Adipose tissue (tissue), 3 donors: ENCODE measurements around the gene DOCK4. TPM values are rescaled to one million over a fixed set of nuclear protein-coding genes. Genes with fewer than 3 reads are reported as not detected.
"Not testable (repeated sequence)": the region's sequence is repeated elsewhere in the genome, so short reads cannot be mapped to it uniquely, and the experiment has no call there.

ENCODE experiments used
- H3K27ac ChIP-seq: one replicate; pipeline ENCODE4 v1.5.1; 2013; ENCODE audit warnings: low read depth, low read length
- WGBS, 3 donors: extraction: QIAGEN DNeasy Blood & Tissue Kit; methylation state at CpG; one replicate each; pipeline ENCODE4 v1.1.7; 2013; 5-methylcytosine and 5-hydroxymethylcytosine counted together
- polyA plus RNA-seq, 3 donors: library from polyadenylated mRNA; stranded (reverse); fragments of 200-250 nt; gene quantifications; one replicate each; pipeline ENCODE4 v1.2.3, GENCODE V29; 2013
- donor health status: healthy with polysubstance abuse.
- donor health status: Bipolar disorder and iron deficiency.
- donor health status: healthy.

The DOCK4 gene
- polyA plus RNA-seq, 3 donors: 3.0 to 9.7 (median 7.6) TPM

DNA sequence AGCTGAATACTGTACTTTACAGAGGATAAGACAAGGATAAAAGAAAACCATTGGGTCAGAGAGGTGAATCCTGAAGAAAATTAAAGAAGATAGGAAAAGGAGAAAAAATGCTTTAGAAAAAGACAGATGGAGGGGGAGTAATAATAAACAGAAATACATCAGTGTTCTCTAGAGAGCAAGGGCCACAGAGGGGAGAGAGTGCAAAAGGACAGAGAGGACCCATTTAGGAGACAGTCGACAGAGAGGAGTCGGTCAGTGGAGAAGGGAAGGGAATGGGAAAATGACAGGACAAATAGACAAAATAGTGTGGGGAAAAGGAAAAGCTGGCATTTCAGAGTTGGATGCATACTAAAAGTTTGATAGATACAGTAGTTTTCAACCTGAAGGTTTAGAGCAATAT, 287.0 kb downstream of the DOCK4 start:
- WGBS, 3 donors: 78 to 98% (median 86%) methylated on average over 2 of the region's 2 CpGs
- H3K27ac ChIP-seq: no peak overlapping the region

DNA sequence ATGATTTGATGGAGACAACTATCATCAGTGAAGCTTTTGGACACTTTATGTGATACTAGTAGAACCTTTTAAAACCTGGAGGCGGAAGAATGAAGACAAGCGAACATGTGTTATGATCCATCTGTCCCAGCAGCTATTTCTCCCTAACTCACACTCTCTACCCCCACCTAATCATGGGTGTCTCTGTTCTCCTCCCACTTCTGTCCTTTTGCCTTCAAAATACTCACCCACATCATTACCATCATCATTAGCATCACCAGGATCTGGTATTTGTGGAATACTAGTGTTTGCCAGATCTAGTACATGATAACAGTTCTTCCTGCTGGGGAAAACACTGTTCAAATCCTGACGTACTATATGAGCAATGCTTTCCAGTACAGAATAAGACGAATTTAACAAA, 287.7 kb downstream of the DOCK4 start:
- 94 to 97% (median 96%) methylated on average over 4 of the region's 4 CpGs for WGBS, 3 donors

DNA sequence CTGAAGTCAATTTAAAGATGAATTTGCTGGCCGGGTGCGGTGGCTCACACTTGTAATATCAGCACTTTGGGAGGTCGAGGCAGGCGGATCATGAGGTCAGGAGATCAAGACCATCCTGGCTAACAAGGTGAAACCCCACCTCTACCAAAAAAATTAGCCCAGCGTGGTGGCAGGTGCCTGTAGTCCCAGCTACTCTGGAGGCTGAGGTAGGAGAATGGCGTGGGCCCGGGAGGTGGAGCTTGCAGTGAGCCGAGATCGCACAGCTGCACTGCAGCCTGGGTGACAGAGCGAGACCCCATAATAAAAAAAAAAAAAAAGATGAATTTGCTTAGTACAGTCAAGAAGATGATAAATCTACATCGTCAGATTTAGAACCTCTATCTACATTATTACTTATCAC, 288.8 kb downstream of the DOCK4 start:
- 95 to 97% (median 97%) methylated on average over 11 of the region's 11 CpGs for WGBS, 3 donors
- not testable (repeated sequence) for H3K27ac ChIP-seq

More for the DNA sequence above, 287.7 kb downstream of the DOCK4 start:
- H3K27ac ChIP-seq: no peak overlapping the region

DNA sequence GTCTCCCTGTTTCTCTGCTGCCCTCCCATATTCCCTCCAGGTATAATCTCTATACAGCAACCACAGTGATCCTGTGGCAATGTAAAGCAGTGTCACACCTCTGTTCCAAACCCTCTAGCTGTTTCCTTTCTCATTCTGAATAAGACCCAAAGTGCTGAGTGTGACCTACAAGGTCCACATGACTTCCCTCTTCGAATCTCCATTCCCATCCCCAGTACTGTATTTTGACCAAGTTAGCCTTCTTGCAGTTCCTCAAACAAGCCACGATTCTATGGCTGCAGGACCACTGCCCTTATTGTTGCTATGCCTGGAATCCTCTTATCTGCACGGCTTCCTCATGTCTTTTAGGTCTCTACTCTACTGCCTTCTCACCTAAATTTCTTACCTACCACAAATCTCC, 291.9 kb downstream of the DOCK4 start:
- WGBS, 3 donors: 82 to 86% (median 82%) methylated on average over 3 of the region's 3 CpGs
- H3K27ac ChIP-seq: no peak overlapping the region

DNA sequence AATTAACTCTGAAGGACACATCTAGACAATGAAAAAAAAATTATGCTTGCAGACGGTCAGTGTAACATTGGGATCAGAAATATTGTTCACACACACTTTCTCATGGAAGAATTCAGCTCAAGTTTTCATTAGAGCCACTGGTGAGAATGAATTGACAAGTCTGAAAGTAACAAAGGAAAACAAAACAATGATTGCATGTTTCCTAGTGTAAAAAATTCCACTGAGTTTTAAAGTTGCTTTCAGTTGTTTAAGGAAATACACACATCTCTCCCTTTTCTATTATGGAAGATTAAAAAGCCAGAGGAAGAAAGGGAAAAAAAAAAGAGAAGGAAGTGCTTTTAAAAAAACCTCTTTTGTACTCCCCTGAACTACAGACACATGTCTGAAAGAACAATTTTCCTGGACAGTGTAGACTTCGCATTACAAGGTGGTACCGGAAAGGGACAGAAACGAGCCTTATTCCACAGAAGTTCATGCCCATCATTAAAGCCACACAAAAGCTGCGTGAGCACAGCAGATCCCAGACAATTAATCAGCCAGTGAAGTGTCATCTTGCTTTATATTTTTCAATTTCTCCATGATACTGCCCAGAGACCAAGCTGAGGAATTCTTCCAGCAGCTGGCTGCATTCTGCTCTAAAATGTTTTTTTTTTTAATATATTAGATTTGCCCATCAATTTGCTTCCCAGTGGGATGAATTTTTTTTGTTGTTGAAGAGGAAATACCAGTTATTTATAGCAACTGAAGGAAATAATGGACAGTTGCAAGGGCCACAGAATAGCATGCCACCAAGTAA, 294.8 kb downstream of the DOCK4 start:
- WGBS, 3 donors: 61 to 84% (median 64%) methylated on average over 5 of the region's 5 CpGs

DNA sequence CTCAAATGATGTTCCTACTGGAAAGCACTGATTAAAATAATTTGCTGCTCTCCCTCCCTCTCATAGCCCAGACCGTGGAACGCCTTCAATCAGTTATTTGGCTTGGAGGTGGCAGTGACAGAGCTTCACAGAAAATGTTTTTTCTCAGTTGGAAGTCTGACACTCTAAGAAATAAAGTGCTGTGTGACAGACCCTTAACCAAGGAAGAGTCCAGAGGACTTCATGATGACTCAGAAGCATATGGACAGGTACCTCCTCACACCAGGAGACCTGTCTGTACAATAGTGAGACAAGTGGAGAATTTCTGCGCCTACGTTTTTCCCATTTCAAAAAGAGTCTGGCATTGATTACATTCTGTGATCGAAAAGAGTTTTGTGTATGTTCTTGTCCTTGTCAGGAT, 295.5 kb downstream of the DOCK4 start:
- no peak overlapping the region for H3K27ac ChIP-seq
- WGBS, 3 donors: 88 to 92% (median 88%) methylated on average over 5 of the region's 5 CpGs

More for the DNA sequence above, 294.8 kb downstream of the DOCK4 start:
- H3K27ac ChIP-seq: no peak overlapping the region

DNA sequence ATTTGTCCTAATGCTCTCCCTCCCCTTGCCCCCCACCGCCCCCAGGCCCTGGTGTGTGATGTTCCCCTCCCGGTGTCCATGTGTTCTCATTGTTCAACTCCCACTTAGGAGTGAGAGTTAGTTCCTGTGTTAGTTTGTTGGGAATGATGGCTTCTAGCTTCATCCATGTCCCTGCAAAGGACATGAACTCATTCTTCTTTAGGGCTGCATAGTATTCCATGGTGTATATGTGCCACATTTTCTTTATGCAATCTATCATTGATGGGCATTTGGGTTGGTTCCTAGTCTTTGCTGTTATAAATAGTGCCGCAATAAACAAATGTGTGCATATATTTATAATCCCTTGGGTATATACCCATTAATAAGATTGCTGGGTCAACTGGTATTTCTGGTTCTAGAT, 297.5 kb downstream of the DOCK4 start:
- 94 to 99% (median 97%) methylated on average over 3 of the region's 3 CpGs for WGBS, 3 donors
- not testable (repeated sequence) for H3K27ac ChIP-seq

DNA sequence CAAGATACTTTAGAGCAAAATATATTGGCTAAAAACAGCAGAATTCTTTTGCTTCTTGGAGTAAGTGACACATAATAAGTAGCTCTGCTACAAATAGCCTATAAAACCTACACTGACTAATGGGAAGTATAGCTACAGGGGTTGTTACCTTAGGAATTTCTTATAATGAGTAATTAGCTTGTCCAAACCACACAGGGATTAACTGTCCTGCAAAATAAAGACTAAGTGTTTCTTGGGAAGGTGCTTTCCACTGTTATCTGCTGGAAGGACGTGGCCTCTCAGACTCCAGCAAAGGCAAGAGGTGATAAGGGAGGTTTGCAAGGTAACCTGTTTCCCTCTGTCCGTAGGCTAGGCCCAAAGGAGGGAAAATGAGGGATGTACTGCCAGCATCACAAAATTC, 302.4 kb downstream of the DOCK4 start:
- 58 to 93% (median 89%) methylated on average over 2 of the region's 2 CpGs for WGBS, 3 donors
- no peak overlapping the region for H3K27ac ChIP-seq

DNA sequence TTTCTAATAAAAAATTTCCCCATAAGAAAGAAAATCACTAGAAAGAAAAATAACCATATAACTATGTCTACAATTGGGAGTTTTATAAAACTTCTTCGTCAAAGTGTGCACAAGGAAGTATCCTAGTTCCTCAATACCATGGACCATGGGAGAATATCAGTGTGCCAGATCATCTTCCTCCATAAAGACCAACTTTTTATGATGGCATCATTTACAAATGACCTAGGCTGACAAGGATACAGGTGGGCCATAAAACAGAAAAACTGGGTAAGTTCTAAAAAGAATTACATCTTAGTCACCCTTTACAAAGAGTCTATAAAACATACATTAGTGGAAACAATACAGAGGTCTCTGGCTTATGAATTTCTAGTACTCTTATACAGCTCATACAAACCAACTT, 303.2 kb downstream of the DOCK4 start:
- 91 to 95% (median 94%) methylated on average over 1 of the region's 1 CpG for WGBS, 3 donors
- H3K27ac ChIP-seq: no peak overlapping the region

DNA sequence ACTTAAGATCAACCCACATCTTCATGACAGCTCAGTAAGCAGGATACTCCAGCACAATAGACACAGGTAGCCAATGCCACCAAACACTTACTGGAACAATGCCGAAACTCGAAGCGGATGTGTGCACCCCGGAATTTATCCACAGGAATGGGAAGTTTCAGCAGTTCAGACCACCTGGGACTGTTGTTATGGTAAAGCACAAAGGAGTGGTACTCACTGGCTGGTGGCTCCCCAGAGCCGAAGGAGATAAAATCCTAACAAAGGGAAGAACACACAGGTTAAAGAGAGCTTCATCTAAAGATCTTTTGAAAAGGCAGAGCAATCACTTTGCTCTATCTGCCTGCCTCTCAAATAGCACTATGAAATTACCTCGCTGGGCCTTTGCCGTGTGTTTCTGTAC, 305.9 kb downstream of the DOCK4 start:
- 92 to 97% (median 95%) methylated on average over 7 of the region's 7 CpGs for WGBS, 3 donors
- H3K27ac ChIP-seq: no peak overlapping the region

DNA sequence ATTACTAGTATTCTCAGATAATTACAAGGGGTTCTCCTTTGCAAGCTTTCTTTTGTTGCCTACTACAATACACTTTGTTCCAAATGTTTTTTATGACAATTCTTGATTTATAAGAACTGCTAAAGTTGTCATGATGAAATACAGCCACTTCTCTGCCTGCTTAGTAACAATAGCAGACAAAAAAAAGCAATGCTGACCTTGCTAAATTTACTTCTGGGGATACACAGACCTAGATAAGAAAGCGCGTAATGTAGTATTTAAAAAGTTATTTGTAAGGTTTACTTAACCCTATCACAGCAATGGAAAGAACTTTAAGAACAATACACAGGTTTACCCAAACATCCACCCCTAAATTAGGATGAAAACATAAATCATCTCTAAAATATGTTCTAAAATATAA, 311.1 kb downstream of the DOCK4 start:
- WGBS, 3 donors: 58 to 74% (median 63%) methylated on average over 2 of the region's 2 CpGs
- H3K27ac ChIP-seq: no peak overlapping the region

DNA sequence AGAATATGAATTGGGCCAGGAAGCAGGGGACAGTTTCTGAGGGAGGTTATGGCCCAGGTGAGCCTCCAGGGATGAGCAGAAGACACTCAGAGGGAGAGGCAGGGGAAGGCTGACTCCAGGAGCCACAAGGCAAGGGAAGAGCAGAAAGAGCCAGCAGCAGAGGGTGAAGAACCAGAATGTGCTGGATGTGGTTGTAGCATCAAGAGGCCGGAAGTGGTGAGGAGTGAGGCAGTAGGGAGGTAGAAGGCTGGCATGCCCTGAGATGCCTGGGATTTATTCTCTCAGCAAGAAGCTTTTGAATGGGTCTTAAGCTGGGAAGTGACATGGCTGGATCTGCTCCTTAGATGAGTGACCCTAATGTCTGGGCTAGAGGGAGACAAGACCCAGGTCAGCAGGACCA, 311.7 kb downstream of the DOCK4 start:
- 89 to 100% (median 94%) methylated on average over 1 of the region's 1 CpG for WGBS, 3 donors
- H3K27ac ChIP-seq: no peak overlapping the region

DNA sequence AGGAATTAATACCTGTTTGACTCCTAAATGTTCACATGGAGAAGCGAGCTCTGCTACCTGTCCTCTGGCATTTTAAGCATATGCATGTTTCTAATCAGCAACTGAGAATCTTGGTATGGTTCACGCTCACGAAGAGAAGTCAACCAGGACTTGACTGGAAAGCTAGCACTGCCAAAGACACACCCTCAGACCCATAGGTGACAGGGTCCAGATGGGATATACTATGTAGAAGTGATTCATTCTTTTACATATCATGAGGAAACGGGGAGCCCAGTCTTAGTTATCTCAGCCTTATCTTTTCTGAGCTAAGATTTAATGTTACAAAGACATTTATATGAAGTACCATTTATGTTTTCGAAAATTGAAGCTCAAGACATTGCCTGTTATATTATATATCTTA, 313.0 kb downstream of the DOCK4 start:
- H3K27ac ChIP-seq: no peak overlapping the region
- 91 to 94% (median 92%) methylated on average over 5 of the region's 5 CpGs for WGBS, 3 donors

DNA sequence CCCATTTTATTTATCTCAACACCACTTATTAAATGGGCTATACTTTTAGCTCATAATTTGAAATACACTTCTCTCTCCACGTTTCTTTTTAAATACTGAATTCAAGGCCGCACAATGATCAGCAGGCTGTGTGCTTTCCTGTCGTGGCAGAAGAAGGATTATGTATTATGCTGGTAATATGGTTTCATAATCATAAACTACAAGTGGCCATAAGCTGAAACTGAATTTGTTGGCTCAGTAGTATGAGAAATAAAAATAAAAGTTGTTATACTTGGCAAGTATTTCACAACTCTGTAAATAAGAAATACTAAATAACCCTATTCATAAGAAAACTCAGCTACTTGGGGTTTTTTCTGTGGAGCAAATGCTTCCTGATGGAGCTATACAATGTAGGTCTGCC, 313.6 kb downstream of the DOCK4 start:
- no peak overlapping the region for H3K27ac ChIP-seq
- 55 to 73% (median 59%) methylated on average over 3 of the region's 3 CpGs for WGBS, 3 donors

DNA sequence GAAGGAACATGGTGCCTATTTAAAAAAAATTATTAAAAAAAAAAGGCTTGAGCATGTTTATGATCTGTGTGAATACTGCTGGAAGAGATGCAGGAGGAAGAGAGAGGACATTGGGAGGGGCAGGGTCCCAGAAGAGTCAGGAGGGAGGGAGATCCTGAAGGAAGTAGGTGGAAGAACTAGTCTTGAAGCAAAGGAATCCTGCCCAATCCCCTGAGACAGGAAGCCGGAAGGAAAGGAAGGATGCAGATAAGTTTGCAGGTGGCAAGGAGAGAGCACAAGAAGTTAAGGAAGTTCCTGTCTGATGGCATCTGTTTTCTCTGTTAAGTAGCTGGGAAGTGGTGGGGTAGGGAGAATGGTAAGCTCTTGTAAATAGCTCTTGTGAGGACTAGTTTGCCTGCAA, 318.5 kb downstream of the DOCK4 start:
- H3K27ac ChIP-seq: no peak overlapping the region
- WGBS, 3 donors: 45 to 94% (median 74%) methylated on average over 1 of the region's 1 CpG

DNA sequence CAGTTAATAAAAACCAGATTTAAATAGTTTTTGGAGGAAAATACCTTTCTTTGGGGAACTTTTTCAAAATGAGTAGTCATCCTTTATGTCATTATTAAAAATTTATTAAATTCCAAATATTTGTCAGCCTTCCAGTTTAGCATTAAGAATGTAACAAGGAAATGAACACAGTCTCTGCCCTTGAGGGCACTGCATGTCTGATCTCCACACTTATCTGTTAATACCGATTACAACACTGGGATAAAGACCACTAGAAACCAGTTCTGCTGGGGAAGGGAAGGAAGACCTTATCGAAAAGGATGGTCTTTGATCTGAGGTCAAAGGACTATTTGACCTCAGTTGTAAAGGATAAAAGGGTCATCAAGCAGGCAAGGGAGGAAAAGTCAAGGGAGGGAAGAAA, 320.0 kb downstream of the DOCK4 start:
- WGBS, 3 donors: 54 to 68% (median 55%) methylated on average over 2 of the region's 2 CpGs

DNA sequence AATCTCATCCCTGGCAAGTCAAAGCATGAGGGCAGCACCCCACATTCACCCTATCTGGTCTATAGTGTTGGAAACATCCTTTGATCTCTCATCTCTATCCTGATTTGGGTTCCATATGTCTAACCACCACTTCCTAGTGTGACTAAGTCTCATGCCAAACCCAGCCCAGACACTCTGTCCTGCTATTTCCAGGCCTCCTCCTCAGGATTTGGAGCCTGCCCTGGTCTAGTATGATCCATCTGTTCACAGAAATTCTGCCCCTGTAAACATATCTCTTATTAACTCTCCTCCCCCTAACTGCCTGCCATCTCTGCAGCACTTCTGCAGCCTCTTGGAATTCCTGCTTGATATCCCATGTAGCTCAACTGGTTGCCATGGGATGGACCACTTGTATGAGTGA, 323.0 kb downstream of the DOCK4 start:
- H3K27ac ChIP-seq: no peak overlapping the region

More for the DNA sequence above, 320.0 kb downstream of the DOCK4 start:
- no peak overlapping the region for H3K27ac ChIP-seq

DNA sequence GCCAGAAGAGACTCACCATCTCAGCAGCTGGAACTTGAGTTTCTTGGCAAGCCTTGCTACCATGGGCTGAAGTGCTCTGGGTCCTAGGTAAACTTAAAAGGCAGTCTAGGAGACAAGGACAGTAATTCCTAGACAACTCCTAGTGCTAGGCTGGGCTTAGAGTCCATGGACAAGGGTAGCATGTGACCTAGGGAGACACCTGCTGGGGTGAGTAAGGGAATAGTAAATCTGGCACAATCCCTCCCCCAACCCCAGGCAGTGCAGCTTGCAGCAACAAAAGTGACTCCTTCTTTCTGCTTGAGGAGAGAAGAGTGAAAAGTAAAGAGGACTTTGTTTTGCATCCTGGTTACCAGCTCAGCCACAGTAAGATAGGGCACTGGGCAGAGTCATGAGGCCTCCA, 327.4 kb downstream of the DOCK4 start:
- no peak overlapping the region for H3K27ac ChIP-seq

DNA sequence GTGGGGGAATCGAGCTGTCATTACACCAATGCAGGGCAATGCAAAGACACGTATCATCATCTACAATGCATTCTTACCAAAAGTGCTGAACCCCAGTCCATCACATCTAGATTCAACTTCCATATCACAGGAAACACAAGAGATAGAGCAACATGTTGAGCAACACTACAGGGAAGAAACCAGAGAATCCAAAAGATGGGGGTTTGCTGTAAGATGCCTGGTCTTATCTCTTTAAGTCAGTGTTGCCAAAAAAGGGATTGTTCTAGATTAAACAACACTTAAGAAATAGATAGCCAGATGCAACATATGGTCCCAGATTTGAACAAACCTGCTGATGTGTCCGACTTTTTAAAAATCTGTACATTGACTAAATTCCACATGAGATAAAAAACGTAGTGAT, 328.3 kb downstream of the DOCK4 start:
- no peak overlapping the region for H3K27ac ChIP-seq
- 88 to 91% (median 90%) methylated on average over 4 of the region's 4 CpGs for WGBS, 3 donors

DNA sequence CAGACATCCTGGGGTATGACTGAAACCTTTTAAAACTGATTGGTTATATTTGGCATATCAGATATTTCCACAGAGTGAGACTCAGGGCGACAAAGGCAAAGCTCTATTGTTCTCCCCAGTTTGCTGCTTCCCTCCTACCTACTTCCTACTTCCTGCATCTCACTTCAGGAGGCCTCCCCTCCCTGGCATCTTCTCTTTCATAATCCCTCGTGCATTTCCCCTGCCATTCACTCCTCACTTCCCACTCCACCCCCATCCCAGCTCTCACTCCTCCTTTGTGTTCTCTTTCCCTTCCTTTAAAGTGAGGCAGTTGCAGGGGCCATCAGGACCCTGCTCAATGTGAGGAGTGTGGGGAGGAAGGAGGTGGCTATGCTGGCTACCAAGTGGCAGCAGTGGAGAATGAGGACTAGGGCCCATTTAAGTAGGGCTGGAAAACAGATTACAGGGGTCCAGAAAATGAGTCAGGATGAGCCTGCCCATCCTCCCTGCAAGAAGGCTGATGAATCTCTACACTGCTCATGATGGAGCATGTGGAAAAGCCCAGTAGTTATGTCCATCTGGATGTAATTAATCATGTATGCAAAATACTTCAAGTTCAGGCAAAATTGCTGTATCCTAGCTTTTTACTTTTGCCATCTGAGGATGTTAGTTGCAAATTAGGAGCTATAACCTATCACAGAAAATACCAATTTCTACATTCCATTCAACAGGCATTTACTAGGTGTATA, 332.1 kb downstream of the DOCK4 start:
- 35 to 55% (median 42%) methylated on average over 2 of the region's 2 CpGs for WGBS, 3 donors

More for the DNA sequence above, 332.1 kb downstream of the DOCK4 start:
- no peak overlapping the region for H3K27ac ChIP-seq
